Measurements from ENCODE around the gene MVB12B.

- TF ChIP-seq CTCF (IDR thresholded peaks at IDR 0.05) (no peak), POLR2A (IDR thresholded peaks at IDR 0.05) (no peak)
Measured at GRCh38 chr9:126379661-126380360, 53.2 kb downstream of the MVB12B start.
